Smooth muscle cell (in vitro differentiated cells): ENCODE measurements around the gene CASK. TPM values are rescaled to one million over a fixed set of nuclear protein-coding genes. Genes with fewer than 3 reads are reported as not detected.

Experiments
- DNase-seq: peaks from one replicate; lab custom pipeline; 2025; ENCODE audit not compliant: unreplicated experiment; lab: John Stamatoyannopoulos, UW
- H2AFZ ChIP-seq: fragments of 200-600 bp; sonication (generic); 2 replicates; pipeline ENCODE4 v1.6.0; 2016; ENCODE audit warnings: antibody characterized with exemption, low read depth, mild to moderate bottlenecking
- H3F3A ChIP-seq: fragments of 200-600 bp; sonication (generic); 2 replicates; pipeline ENCODE4 v1.6.0; 2017; ENCODE audit warnings: antibody characterized with exemption, low read depth
- H3K27ac ChIP-seq: fragments of 200-600 bp; sonication (generic); 2 replicates; pipeline ENCODE4 v1.5.1; 2016; ENCODE audit warnings: low read depth, mild to moderate bottlenecking
- H3K27me3 ChIP-seq: fragments of 200-600 bp; sonication (generic); 2 replicates; pipeline ENCODE4 v1.6.1; 2016; ENCODE audit warnings: low read depth, mild to moderate bottlenecking
- H3K36me3 ChIP-seq: fragments of 200-600 bp; sonication (generic); 2 replicates; pipeline ENCODE4 v1.5.1; 2016; ENCODE audit warnings: low read depth
- H3K4me1 ChIP-seq: fragments of 200-600 bp; sonication (generic); 2 replicates; pipeline ENCODE4 v1.5.1; 2016; ENCODE audit warnings: low read depth
- H3K4me2 ChIP-seq: fragments of 200-600 bp; sonication (generic); 2 replicates; pipeline ENCODE4 v1.6.0; 2016; ENCODE audit warnings: mild to moderate bottlenecking
- H3K4me3 ChIP-seq: fragments of 200-600 bp; sonication (generic); 2 replicates; pipeline ENCODE4 v1.5.1; 2016; ENCODE audit warnings: mild to moderate bottlenecking
- H3K79me2 ChIP-seq: fragments of 200-600 bp; sonication (generic); 2 replicates; pipeline ENCODE4 v1.6.0; 2016; ENCODE audit warnings: low read depth, mild to moderate bottlenecking
- H3K9ac ChIP-seq: fragments of 200-600 bp; sonication (generic); 2 replicates; pipeline ENCODE4 v1.6.0; 2016; ENCODE audit warnings: low read depth
- H3K9me3 ChIP-seq: fragments of 200-600 bp; sonication (generic); replicated peaks from 2 replicates; pipeline ENCODE4 v1.5.1; 2016; ENCODE audit warnings: low read depth
- H4K20me1 ChIP-seq: fragments of 200-600 bp; sonication (generic); 2 replicates; pipeline ENCODE4 v1.6.0; 2016; ENCODE audit warnings: low read depth
- CTCF ChIP-seq: fragments of 200-600 bp; sonication (generic); IDR thresholded peaks from 2 replicates; pipeline ENCODE4 v1.5.1; 2017; ENCODE audit warnings: borderline replicate concordance, mild to moderate bottlenecking, antibody characterized with exemption; ENCODE audit not compliant: insufficient read depth, poor library complexity, severe bottlenecking
- WGBS: methylation state at CpG from one replicate; pipeline ENCODE4 v1.1.7; 2016; ENCODE audit warnings: low lambda C conversion rate; 5-methylcytosine and 5-hydroxymethylcytosine counted together
- polyA plus RNA-seq: library from polyadenylated mRNA; unstranded; fragments of >200 nt; fragmentation: Nextera tagmentation; extraction: Ambion mirVana; gene quantifications from 2 replicates; pipeline ENCODE4 v1.2.1, GENCODE V29; 2016
- total RNA-seq: library from RNA; depleted of rRNA; stranded (reverse); fragments of >200 nt; gene quantifications from 2 replicates; pipeline ENCODE4 v1.2.3, GENCODE V29; 2014

Gene CASK
- total and polyA plus RNA-seq, 2 experiments from 2014 or later, result 49.4 to 97.5 TPM

GRCh38 chrX:41877167-41877566 is 46.2 kb downstream of the CASK start:
- Histone ChIP-seq H3F3A (no peaks in the 10 kb centered on the region), H3K79me2 (peaks cover 57% of the 10 kb centered on the region), H3K4me3 (no peak overlapping the region), H3K27me3 (no peaks in the 10 kb centered on the region), H2AFZ (no peak overlapping the region), H3K27ac (no peak overlapping the region), H3K9ac (no peak overlapping the region), H4K20me1 (peaks cover 89% of the 10 kb centered on the region), H3K36me3 (no peaks in the 10 kb centered on the region), H3K9me3 (no peaks in the 10 kb centered on the region), H3K4me1 (no peaks in the 10 kb centered on the region), H3K4me2 (no peak overlapping the region)
- no peak for DNase-seq
- 88% methylated on average over 2 of the region's 2 CpGs for WGBS
- no peak for TF ChIP-seq CTCF

GRCh38 chrX:41875142-41875541 is 48.2 kb downstream of the CASK start:
- no peak for TF ChIP-seq CTCF
- H3F3A ChIP-seq, result no peaks in the 10 kb centered on the region
- H3K4me3 ChIP-seq, result no peak overlapping the region
- peaks cover 88% of the 10 kb centered on the region for H4K20me1 ChIP-seq
- WGBS, result 82% methylated on average over 1 of the region's 1 CpG
- no peaks in the 10 kb centered on the region for H3K27me3 ChIP-seq
- H3K79me2 ChIP-seq, result peaks cover 49% of the 10 kb centered on the region
- H3K27ac ChIP-seq, result no peak overlapping the region
- H3K9ac ChIP-seq, result no peak overlapping the region
- H3K4me1 ChIP-seq, result no peaks in the 10 kb centered on the region
- no peak for DNase-seq
- H3K36me3 ChIP-seq, result no peaks in the 10 kb centered on the region
- no peaks in the 10 kb centered on the region for H3K9me3 ChIP-seq
- H3K4me2 ChIP-seq, result no peak overlapping the region
- H2AFZ ChIP-seq, result no peak overlapping the region

GRCh38 chrX:41870719-41871151 is 52.6 kb downstream of the CASK start:
- Histone ChIP-seq H3F3A (no peaks in the 10 kb centered on the region), H3K27ac (no peak overlapping the region), H3K36me3 (no peaks in the 10 kb centered on the region), H3K4me1 (no peaks in the 10 kb centered on the region), H3K4me2 (no peak overlapping the region), H3K9ac (no peak overlapping the region), H3K79me2 (peaks cover 37% of the 10 kb centered on the region), H3K27me3 (no peaks in the 10 kb centered on the region), H3K4me3 (no peak overlapping the region), H2AFZ (no peak overlapping the region), H3K9me3 (no peaks in the 10 kb centered on the region), H4K20me1 (peaks cover 87% of the 10 kb centered on the region)
- DNase-seq, result no peak
- no peak for TF ChIP-seq CTCF
- 90% methylated on average over 2 of the region's 2 CpGs for WGBS

GRCh38 chrX:41868392-41868977 is 54.9 kb downstream of the CASK start:
- H3K27me3 ChIP-seq, result no peaks in the 10 kb centered on the region
- no peak overlapping the region for H3K4me3 ChIP-seq

More at GRCh38 chrX:41868392-41868977, 54.9 kb downstream of the CASK start:
- TF ChIP-seq CTCF, result no peak
- Histone ChIP-seq H3K79me2 (peaks cover 42% of the 10 kb centered on the region), H4K20me1 (peaks cover 75% of the 10 kb centered on the region), H3K36me3 (no peaks in the 10 kb centered on the region), H2AFZ (no peak overlapping the region), H3K27ac (no peak overlapping the region), H3K9me3 (no peaks in the 10 kb centered on the region), H3K4me1 (no peaks in the 10 kb centered on the region), H3K4me2 (no peak overlapping the region), H3F3A (no peaks in the 10 kb centered on the region), H3K9ac (no peak overlapping the region)
- DNase-seq, result no peak
- 89% methylated on average over 3 of the region's 3 CpGs for WGBS
